Lung (tissue), 12 donors: ENCODE results near the gene CCDC38. TPM values are rescaled to one million over a fixed set of nuclear protein-coding genes. Genes with fewer than 3 reads are reported as not detected.

Experiments used
- ATAC-seq: fragments of 200-7000 bp; cut with Tn5 transposase; one replicate; pipeline ENCODE4 v1.9.1; 2020; ENCODE audit warnings: moderate number of reproducible peaks; ENCODE audit not compliant: insufficient read depth, low FRiP score
- DNase-seq, 3 donors: peaks; one replicate each; pipeline ENCODE4 v3.0.0-alpha.2; 2013 to 2017
- H3K27ac ChIP-seq, 2 donors: one replicate each; pipeline ENCODE4 v1.5.1; 2013; ENCODE audit warnings: mild to moderate bottlenecking in 2 of 2, moderate library complexity in 2 of 2, control low read depth in 1 of 2, inconsistent platforms in 1 of 2, low read depth in 1 of 2, low read length in 1 of 2
- H3K27me3 ChIP-seq, 3 donors: one replicate each; pipeline ENCODE4 v1.5.1; 2013; ENCODE audit warnings: low read length in 2 of 3; ENCODE audit not compliant: control insufficient read depth in 3 of 3, insufficient read depth in 3 of 3
- H3K36me3 ChIP-seq, 4 donors: one replicate each; pipeline ENCODE4 v1.5.1; 2013; ENCODE audit warnings: low read length in 4 of 4, mild to moderate bottlenecking in 1 of 4, moderate library complexity in 1 of 4; ENCODE audit not compliant: control insufficient read depth in 4 of 4, insufficient read depth in 4 of 4
- H3K4me1 ChIP-seq, 5 donors: one replicate each; pipeline ENCODE4 v1.5.1; 2013; ENCODE audit warnings: low read length in 5 of 5, mild to moderate bottlenecking in 2 of 5, moderate library complexity in 1 of 5; ENCODE audit not compliant: control insufficient read depth in 5 of 5, insufficient read depth in 5 of 5
- H3K4me3 ChIP-seq: one replicate; pipeline ENCODE4 v1.5.1; 2013; ENCODE audit warnings: mild to moderate bottlenecking, control low read depth, moderate library complexity
- H3K9ac ChIP-seq, 2 donors: one replicate each; pipeline ENCODE4 v1.5.1; 2013; ENCODE audit warnings: low read length in 2 of 2, control low read depth in 1 of 2; ENCODE audit not compliant: insufficient read depth in 1 of 2
- H3K9me3 ChIP-seq, 4 donors: one replicate each; pipeline ENCODE4 v1.5.1; 2013; ENCODE audit warnings: low read length in 3 of 4, mild to moderate bottlenecking in 1 of 4, moderate library complexity in 1 of 4; ENCODE audit not compliant: control insufficient read depth in 4 of 4, insufficient read depth in 3 of 4
- WGBS, 2 donors: extraction: QIAGEN DNeasy Blood & Tissue Kit; methylation state at CpG; one replicate each; pipeline ENCODE4 v1.1.7; 2013; 5-methylcytosine and 5-hydroxymethylcytosine counted together
- polyA plus RNA-seq, 2 donors: library from polyadenylated mRNA; stranded (reverse); fragments of 200-250 nt; gene quantifications; one replicate each; pipeline ENCODE4 v1.2.1, GENCODE V29; 2013
- total RNA-seq, 2 donors: library from RNA; depleted of rRNA in 1 of 2; stranded (reverse); fragments of >200 nt in 1 of 2; gene quantifications; one replicate each; pipeline ENCODE4 v1.2.1, GENCODE V29; 2014 to 2021
- TF ChIP-seq, protein P1 (sequence below): IDR thresholded peaks from 2 replicates; pipeline ENCODE4 v1.5.1; 2012; ENCODE audit warnings: mild to moderate bottlenecking; ENCODE audit errors: control extremely low read depth, extremely low read depth
- donor health status: control.
- donor health status: control.
- donor health status: Bipolar disorder and iron deficiency.
- donor health status: healthy.
- donor health status: DM: yes; HTN: yes; CAD: no.

Gene CCDC38
- total and polyA plus RNA-seq, 4 donors: 0.04 to 0.15 (median 0.05) TPM; not detected in 1

DNA sequence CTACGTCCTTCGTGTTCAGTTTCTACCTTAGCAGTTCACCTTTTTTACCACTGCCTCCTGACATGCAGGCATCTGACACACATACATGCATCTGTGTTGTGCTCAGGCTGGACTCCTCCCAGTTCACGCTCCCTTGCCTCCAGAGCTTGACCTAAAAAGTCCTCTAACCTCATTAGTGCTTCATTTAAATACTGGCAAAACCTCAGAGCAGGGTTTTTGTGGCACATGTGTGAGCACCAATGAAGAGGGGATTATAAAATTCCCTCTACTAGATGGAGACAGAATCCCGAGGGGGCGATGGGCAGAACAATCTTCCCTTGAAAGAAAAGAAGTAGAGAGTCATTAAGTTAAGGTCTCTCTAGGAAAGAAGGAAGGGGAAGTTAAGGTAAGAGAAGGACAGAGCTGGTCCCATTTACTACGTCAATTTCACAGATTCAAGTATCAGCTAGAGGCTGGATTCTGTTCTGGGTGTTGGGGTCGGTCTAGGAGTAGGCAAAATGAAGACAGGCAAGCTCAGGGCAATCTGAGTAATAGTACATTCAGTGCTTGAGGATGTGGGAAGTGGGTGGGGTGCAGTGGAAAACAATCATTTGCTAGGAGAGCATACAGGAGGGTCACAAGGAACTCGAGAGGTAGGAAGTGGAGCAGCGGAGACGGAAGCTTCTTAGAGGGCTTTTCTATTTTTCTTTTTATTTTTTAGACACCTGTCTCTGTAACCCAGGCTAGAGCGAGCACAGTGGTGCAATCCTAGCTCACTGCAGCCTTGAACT is 46.3 kb upstream of the CCDC38 start:
- Histone ChIP-seq H3K36me3 (no peaks in the 10 kb centered on the region), H3K9me3 (no peaks in the 10 kb centered on the region), H3K4me1 (peaks cover 0 to 5% (median 0%) of the 10 kb centered on the region in 5 donors), H3K27ac (no peak overlapping the region), H3K27me3 (no peaks in the 10 kb centered on the region), H3K4me3 (no peak overlapping the region), H3K9ac (no peak overlapping the region)
- TF ChIP-seq, protein P1, sequence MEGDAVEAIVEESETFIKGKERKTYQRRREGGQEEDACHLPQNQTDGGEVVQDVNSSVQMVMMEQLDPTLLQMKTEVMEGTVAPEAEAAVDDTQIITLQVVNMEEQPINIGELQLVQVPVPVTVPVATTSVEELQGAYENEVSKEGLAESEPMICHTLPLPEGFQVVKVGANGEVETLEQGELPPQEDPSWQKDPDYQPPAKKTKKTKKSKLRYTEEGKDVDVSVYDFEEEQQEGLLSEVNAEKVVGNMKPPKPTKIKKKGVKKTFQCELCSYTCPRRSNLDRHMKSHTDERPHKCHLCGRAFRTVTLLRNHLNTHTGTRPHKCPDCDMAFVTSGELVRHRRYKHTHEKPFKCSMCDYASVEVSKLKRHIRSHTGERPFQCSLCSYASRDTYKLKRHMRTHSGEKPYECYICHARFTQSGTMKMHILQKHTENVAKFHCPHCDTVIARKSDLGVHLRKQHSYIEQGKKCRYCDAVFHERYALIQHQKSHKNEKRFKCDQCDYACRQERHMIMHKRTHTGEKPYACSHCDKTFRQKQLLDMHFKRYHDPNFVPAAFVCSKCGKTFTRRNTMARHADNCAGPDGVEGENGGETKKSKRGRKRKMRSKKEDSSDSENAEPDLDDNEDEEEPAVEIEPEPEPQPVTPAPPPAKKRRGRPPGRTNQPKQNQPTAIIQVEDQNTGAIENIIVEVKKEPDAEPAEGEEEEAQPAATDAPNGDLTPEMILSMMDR: no peak
- WGBS, 2 donors: 79 to 80% methylated on average over 11 of the region's 11 CpGs
- no peak for DNase-seq
- no peak for ATAC-seq

DNA sequence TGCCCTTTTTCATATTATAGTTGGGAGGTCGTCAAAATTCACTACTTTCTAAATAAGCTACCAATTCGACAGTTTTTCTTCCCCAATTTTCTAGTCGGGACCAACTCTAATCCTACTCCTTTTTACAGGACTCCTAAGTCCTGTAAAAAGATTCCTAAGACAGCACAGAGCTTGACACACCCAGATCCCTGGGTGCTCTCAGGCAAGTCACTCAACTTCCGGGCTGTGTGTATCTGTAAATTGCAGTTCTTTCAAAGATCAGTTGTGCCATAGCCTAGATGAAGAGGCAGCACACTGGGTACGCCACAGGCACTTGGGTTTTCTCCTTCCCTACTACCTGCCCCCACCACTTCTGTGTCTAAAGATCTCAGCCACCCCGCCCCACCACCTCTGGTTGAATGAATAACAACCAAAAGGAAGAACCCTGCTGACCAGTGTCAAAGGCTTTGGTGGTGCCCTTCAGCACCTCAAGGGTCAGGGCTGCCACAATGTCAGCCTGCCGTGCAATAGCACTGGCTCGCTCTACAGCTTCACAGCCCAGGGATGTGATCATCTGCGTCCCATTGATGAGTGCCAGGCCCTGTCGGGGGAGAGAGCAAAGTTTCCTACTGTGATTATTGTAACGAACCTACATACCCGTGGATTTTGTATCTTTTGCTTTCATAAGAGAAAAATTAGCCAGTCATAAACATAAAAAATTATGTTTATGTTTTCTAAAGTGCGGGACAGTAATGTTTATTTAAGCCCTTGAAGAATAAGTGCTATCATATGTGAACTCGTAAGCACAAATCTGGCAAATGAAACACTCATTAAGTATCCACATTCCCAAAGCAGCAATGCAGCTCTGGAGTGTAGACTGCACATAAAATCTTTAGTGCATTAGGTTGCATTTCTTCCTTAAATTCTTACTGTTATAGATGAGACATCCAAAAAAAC is 44.5 kb upstream of the CCDC38 start:
- Histone ChIP-seq H3K4me3 (no peak overlapping the region), H3K27ac (no peak overlapping the region), H3K36me3 (no peaks in the 10 kb centered on the region), H3K9ac (no peak overlapping the region), H3K9me3 (no peaks in the 10 kb centered on the region), H3K27me3 (no peaks in the 10 kb centered on the region), H3K4me1 (peaks cover 0 to 5% (median 0%) of the 10 kb centered on the region in 5 donors)
- TF ChIP-seq, protein P1: no peak
- ATAC-seq (no peak), DNase-seq (peak in 2 of 3 donors; percentile 46 to 65)
- WGBS, 2 donors: 81 to 88% methylated on average over 14 of the region's 14 CpGs

DNA sequence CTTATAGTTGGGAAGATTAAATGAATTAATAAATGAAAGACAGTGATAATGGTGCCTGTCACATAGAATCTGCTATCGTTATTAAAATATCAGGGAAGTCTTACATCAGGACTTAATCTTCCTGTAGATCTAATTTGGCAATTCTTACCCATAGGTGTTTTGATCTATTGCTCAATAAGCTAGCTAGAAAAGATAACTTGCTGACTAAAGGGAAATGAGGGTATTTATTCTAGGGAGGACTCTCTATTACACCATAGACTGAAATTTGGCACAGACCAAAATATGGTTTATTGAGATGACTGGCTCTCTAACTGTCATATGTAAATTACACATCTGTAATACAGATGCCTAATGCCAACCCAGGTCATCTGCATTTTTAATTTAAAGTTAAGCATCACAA is 42.3 kb upstream of the CCDC38 start:
- Histone ChIP-seq H3K4me3 (no peak overlapping the region), H3K27ac (no peak overlapping the region), H3K27me3 (no peaks in the 10 kb centered on the region), H3K9me3 (no peaks in the 10 kb centered on the region), H3K9ac (no peak overlapping the region), H3K4me1 (peaks cover 0 to 5% (median 0%) of the 10 kb centered on the region in 5 donors), H3K36me3 (no peaks in the 10 kb centered on the region)
- ATAC-seq (no peak), DNase-seq (no peak)
- TF ChIP-seq, protein P1: no peak
- 63 to 83% methylated on average over 1 of the region's 1 CpG for WGBS, 2 donors
